Activated B cell treated with CpG ODN at 0.5 μM for 24 hours (primary cell): ENCODE results near the gene INPP4A. TPM values are rescaled to one million over a fixed set of nuclear protein-coding genes. Genes with fewer than 3 reads are reported as not detected.

Experiments
- ATAC-seq: fragments of 200-7000 bp; cut with Tn5 transposase; one replicate; pipeline ENCODE4 v1.10.0; 2021; ENCODE audit warnings: low read depth, mild to moderate bottlenecking, moderate library complexity
- CTCF ChIA-PET: fragments of 350-600 bp; sonication (Branson Sonifier 250); formaldehyde crosslinking; loops from one replicate; lab custom pipeline; 2021; ENCODE audit warnings: antibody characterized with exemption; lab: Charles Lee
- POLR2A ChIA-PET: fragments of 350-600 bp; sonication (Branson Sonifier 250); formaldehyde crosslinking; loops from one replicate; lab custom pipeline; 2021; ENCODE audit warnings: antibody characterized with exemption; lab: Charles Lee
- DNase-seq: peaks from one replicate; pipeline ENCODE4 v3.0.0; 2022
- H3K27ac Mint-ChIP-seq: one replicate; pipeline ENCODE4 v1.8.0; 2020; ENCODE audit warnings: mixed read lengths
- H3K27me3 Mint-ChIP-seq: one replicate; pipeline ENCODE4 v1.8.0; 2021; ENCODE audit warnings: mixed read lengths
- H3K36me3 Mint-ChIP-seq: one replicate; pipeline ENCODE4 v1.8.0; 2021; ENCODE audit warnings: low read depth, mixed read lengths
- H3K4me1 Mint-ChIP-seq: one replicate; pipeline ENCODE4 v1.8.0; 2021; ENCODE audit warnings: mixed read lengths
- H3K4me3 Mint-ChIP-seq: one replicate; pipeline ENCODE4 v1.8.0; 2020; ENCODE audit warnings: mild to moderate bottlenecking, mixed read lengths
- H3K9me3 Mint-ChIP-seq: one replicate; pipeline ENCODE4 v1.8.0; 2020; ENCODE audit warnings: mixed read lengths
- CTCF ChIP-seq: fragments of 200-600 bp; IDR thresholded peaks from one replicate; pipeline ENCODE4 v1.8.0; 2022; ENCODE audit warnings: antibody characterized with exemption, mild to moderate bottlenecking
- intact Hi-C: fragments of 100-400 bp; cut with micrococcal nuclease; formaldehyde crosslinking; loops from one replicate; pipeline ENCODE4 v1.15.1; 2024
- total RNA-seq: library from RNA; stranded (reverse); gene quantifications from 2 replicates; pipeline ENCODE4 v1.2.3, GENCODE V29; 2022

The INPP4A gene
- total RNA-seq, 1 donor from 2014 or later, result 26.6 TPM

- H3K4me1 Mint-ChIP-seq, result peaks cover 4% of the 10 kb centered on the region
- no peak for ATAC-seq
- ChIA-PET CTCF (no interaction called here), POLR2A (no interaction called here)
- H3K27me3 Mint-ChIP-seq, result no peaks in the 10 kb centered on the region
- no peak overlapping the region for H3K27ac Mint-ChIP-seq
- peaks cover 17% of the 10 kb centered on the region for H3K9me3 Mint-ChIP-seq
- TF ChIP-seq CTCF, result no peak
- DNase-seq, result no peak
- H3K4me3 Mint-ChIP-seq, result no peak overlapping the region
- H3K36me3 Mint-ChIP-seq, result peaks cover 25% of the 10 kb centered on the region
- intact Hi-C loops, result no loop called here
Observed at GRCh38 chr2:98498703-98499440, 54.2 kb downstream of the INPP4A start.

GRCh38 chr2:98500561-98500960 is 55.9 kb downstream of the INPP4A start:
- Mint-ChIP-seq H3K9me3 (peaks cover 17% of the 10 kb centered on the region), H3K4me3 (no peak overlapping the region), H3K27ac (no peak overlapping the region), H3K36me3 (peaks cover 15% of the 10 kb centered on the region), H3K27me3 (no peaks in the 10 kb centered on the region), H3K4me1 (peaks cover 9% of the 10 kb centered on the region)
- intact Hi-C loops, result no loop called here
- ChIA-PET POLR2A (no interaction called here), CTCF (no interaction called here)
- DNase-seq (no peak), ATAC-seq (no peak)
- TF ChIP-seq CTCF, result no peak

GRCh38 chr2:98501223-98501622 is 56.6 kb downstream of the INPP4A start:
- H3K27me3 Mint-ChIP-seq, result no peaks in the 10 kb centered on the region
- TF ChIP-seq CTCF, result no peak
- CTCF ChIA-PET, result no interaction called here
- intact Hi-C loops, result no loop called here
- H3K4me1 Mint-ChIP-seq, result peaks cover 16% of the 10 kb centered on the region
- POLR2A ChIA-PET, result no interaction called here
- no peak overlapping the region for H3K27ac Mint-ChIP-seq
- no peak for ATAC-seq
- H3K36me3 Mint-ChIP-seq, result peaks cover 15% of the 10 kb centered on the region
- peaks cover 16% of the 10 kb centered on the region for H3K9me3 Mint-ChIP-seq
- no peak overlapping the region for H3K4me3 Mint-ChIP-seq
- no peak for DNase-seq

GRCh38 chr2:98501876-98502275 is 57.2 kb downstream of the INPP4A start:
- H3K27ac Mint-ChIP-seq, result no peak overlapping the region
- POLR2A ChIA-PET, result no interaction called here
- intact Hi-C loops, result no loop called here
- DNase-seq (no peak), ATAC-seq (no peak)
- CTCF ChIA-PET, result no interaction called here
- H3K4me1 Mint-ChIP-seq, result peaks cover 16% of the 10 kb centered on the region
- peaks cover 10% of the 10 kb centered on the region for H3K36me3 Mint-ChIP-seq
- H3K9me3 Mint-ChIP-seq, result peaks cover 10% of the 10 kb centered on the region
- H3K4me3 Mint-ChIP-seq, result no peak overlapping the region
- H3K27me3 Mint-ChIP-seq, result no peaks in the 10 kb centered on the region
- TF ChIP-seq CTCF, result no peak

GRCh38 chr2:98502556-98503335 is 58.1 kb downstream of the INPP4A start:
- Mint-ChIP-seq H3K4me3 (no peak overlapping the region), H3K4me1 (peaks cover 22% of the 10 kb centered on the region), H3K27me3 (no peaks in the 10 kb centered on the region), H3K36me3 (peaks cover 7% of the 10 kb centered on the region), H3K9me3 (peaks cover 1% of the 10 kb centered on the region), H3K27ac (no peak overlapping the region)
- ChIA-PET CTCF (no interaction called here), POLR2A (no interaction called here)
- DNase-seq, result no peak
- intact Hi-C loops, result no loop called here
- ATAC-seq, result no peak
- no peak for TF ChIP-seq CTCF
